Measurements from ENCODE around the gene CHMP2B. TPM values are rescaled to one million over a fixed set of nuclear protein-coding genes. Genes with fewer than 3 reads are reported as not detected.

The CHMP2B gene
- 37.2 TPM for total RNA-seq
- long read RNA-seq, transcript CHMP2B-201 (6 exons, 2,557 nt): major isoform, 47 of 49 reads
- long read RNA-seq, partial matches to known transcripts: 0 of 49 reads
- long read RNA-seq, other reads (novel, unspliced or antisense): 2 of 49 reads

GRCh38 chr3:87227104-87227834 is at the start of gene CHMP2B:
Gene CHMP2B, plus strand, starts transcription at chr3:87227309. Its CDS starts 214 bp downstream, at chr3:87227523.
- intact Hi-C loops (cut with DNase I): no loop called here
- peak; percentile 98 for DNase-seq (ENCODE audit: low spot score)

- intact Hi-C loops (cut with DNase I): no loop called here
- DNase-seq (ENCODE audit: low spot score): no peak
Observed at GRCh38 chr3:87179642-87180041, 47.5 kb upstream of the CHMP2B start.

- intact Hi-C loops (cut with DNase I): no loop called here
- DNase-seq (ENCODE audit: low spot score): no peak
Observed at GRCh38 chr3:87181551-87181950, 45.6 kb upstream of the CHMP2B start.

- DNase-seq (ENCODE audit: low spot score): no peak
Observed at GRCh38 chr3:87182023-87182422, 45.1 kb upstream of the CHMP2B start.

GRCh38 chr3:87186608-87187159 is 40.4 kb upstream of the CHMP2B start:
- intact Hi-C loops (cut with DNase I): no loop called here

More at GRCh38 chr3:87182023-87182422, 45.1 kb upstream of the CHMP2B start:
- intact Hi-C loops (cut with DNase I): no loop called here

GRCh38 chr3:87191175-87191574 is 35.9 kb upstream of the CHMP2B start:
- intact Hi-C loops (cut with DNase I): no loop called here
- DNase-seq (ENCODE audit: low spot score): no peak

More at GRCh38 chr3:87186608-87187159, 40.4 kb upstream of the CHMP2B start:
- no peak for DNase-seq (ENCODE audit: low spot score)

GRCh38 chr3:87191641-87192040 is 35.5 kb upstream of the CHMP2B start:
- intact Hi-C loops (cut with DNase I): no loop called here

GRCh38 chr3:87196879-87197278 is 30.2 kb upstream of the CHMP2B start:
- DNase-seq (ENCODE audit: low spot score): no peak
- intact Hi-C loops (cut with DNase I): no loop called here

More at GRCh38 chr3:87191641-87192040, 35.5 kb upstream of the CHMP2B start:
- DNase-seq (ENCODE audit: low spot score): no peak

GRCh38 chr3:87197531-87197930 is 29.6 kb upstream of the CHMP2B start:
- DNase-seq (ENCODE audit: low spot score): no peak
- intact Hi-C loops (cut with DNase I): no loop called here

- intact Hi-C loops (cut with DNase I): no loop called here
Observed at GRCh38 chr3:87198774-87199173, 28.3 kb upstream of the CHMP2B start.

GRCh38 chr3:87199628-87200027 is 27.5 kb upstream of the CHMP2B start:
- DNase-seq (ENCODE audit: low spot score): no peak
- intact Hi-C loops (cut with DNase I): no loop called here

More at GRCh38 chr3:87198774-87199173, 28.3 kb upstream of the CHMP2B start:
- DNase-seq (ENCODE audit: low spot score): no peak

GRCh38 chr3:87200060-87200647 is 27.0 kb upstream of the CHMP2B start:
- no peak for DNase-seq (ENCODE audit: low spot score)

GRCh38 chr3:87201727-87202126 is 25.4 kb upstream of the CHMP2B start:
- intact Hi-C loops (cut with DNase I): no loop called here
- no peak for DNase-seq (ENCODE audit: low spot score)

More at GRCh38 chr3:87200060-87200647, 27.0 kb upstream of the CHMP2B start:
- intact Hi-C loops (cut with DNase I): no loop called here

- intact Hi-C loops (cut with DNase I): no loop called here
- DNase-seq (ENCODE audit: low spot score): no peak
Observed at GRCh38 chr3:87203809-87204208, 23.3 kb upstream of the CHMP2B start.

- intact Hi-C loops (cut with DNase I): no loop called here
- DNase-seq (ENCODE audit: low spot score): no peak
Observed at GRCh38 chr3:87206070-87206469, 21.0 kb upstream of the CHMP2B start.

- no peak for DNase-seq (ENCODE audit: low spot score)
- intact Hi-C loops (cut with DNase I): no loop called here
Observed at GRCh38 chr3:87206635-87207034, 20.5 kb upstream of the CHMP2B start.

GRCh38 chr3:87207460-87207859 is 19.6 kb upstream of the CHMP2B start:
- intact Hi-C loops (cut with DNase I): no loop called here
- DNase-seq (ENCODE audit: low spot score): no peak

- intact Hi-C loops (cut with DNase I): no loop called here
- DNase-seq (ENCODE audit: low spot score): no peak
Observed at GRCh38 chr3:87209111-87209510, 18.0 kb upstream of the CHMP2B start.

GRCh38 chr3:87218560-87218959 is 8.5 kb upstream of the CHMP2B start:
- intact Hi-C loops (cut with DNase I): no loop called here
- no peak for DNase-seq (ENCODE audit: low spot score)

GRCh38 chr3:87219611-87220010 is 7.5 kb upstream of the CHMP2B start:
- intact Hi-C loops (cut with DNase I): no loop called here

GRCh38 chr3:87225659-87226058 is 1.4 kb upstream of the CHMP2B start:
- intact Hi-C loops (cut with DNase I): no loop called here
- DNase-seq (ENCODE audit: low spot score): no peak

More at GRCh38 chr3:87219611-87220010, 7.5 kb upstream of the CHMP2B start:
- DNase-seq (ENCODE audit: low spot score): no peak

All from cardiac septum (tissue), 1 donor.